ENCODE results near the gene ATP8A2.

DNA sequence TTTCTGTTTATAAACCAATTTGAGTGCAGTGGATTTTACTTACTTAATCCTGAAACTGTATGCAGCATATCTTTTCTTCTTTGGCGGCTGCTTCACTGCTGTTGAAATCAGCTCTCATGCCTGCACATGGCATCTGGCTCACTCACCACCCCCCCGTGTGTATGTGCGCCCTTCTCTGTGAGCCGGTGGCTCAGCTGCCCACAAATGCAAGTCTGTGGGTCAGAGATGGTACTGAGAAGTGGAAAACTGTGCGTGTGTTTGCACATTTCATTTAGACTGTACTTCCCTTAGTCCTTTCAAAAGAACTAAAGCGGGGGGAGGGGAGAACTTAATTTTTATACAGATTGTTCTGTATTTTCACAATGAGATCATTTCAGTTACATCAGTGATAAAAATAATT is 372.4 kb downstream of the ATP8A2 start:
- TF ChIP-seq POLR2AphosphoS5 (IDR thresholded peaks at IDR 0.05), result no peak
- TF ChIP-seq EP300 (IDR thresholded peaks at IDR 0.05), result no peak
